Measurements from ENCODE around the gene MAFB. TPM values are rescaled to one million over a fixed set of nuclear protein-coding genes. Genes with fewer than 3 reads are reported as not detected.

MAFB gene
- total RNA-seq, 2 experiments from 2014 or later: not detected

DNA sequence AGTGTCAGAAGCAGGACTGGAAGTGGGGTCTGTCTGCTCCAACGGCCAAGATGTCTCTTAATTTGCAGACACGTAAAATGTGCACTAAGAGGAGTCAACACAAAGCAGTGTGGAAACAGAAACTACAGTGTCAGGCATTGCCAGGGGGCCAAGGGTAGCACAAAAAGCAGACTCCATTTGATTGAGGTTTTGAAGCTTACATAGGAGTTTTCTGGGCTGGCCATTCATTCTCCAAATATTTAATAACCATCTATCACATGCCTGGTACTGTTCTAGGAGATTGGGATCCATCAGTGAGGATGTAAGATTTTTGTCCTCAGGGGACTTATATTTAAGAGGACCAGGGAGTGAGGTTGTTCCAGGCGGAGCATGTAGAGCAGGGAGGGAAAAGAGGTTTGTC, 29.5 kb downstream of the MAFB start:
- H3K27ac ChIP-seq (ENCODE audit: low read depth, low read length, poor library complexity, severe bottlenecking): no peak overlapping the region
- no peaks in the 10 kb centered on the region for H3K9me3 ChIP-seq (ENCODE audit: low read length)
- no peaks in the 10 kb centered on the region for H4K20me1 ChIP-seq (ENCODE audit: insufficient read depth, low read length)
- H2AFZ ChIP-seq (ENCODE audit: low read length): no peak overlapping the region
- no peak overlapping the region for H3K4me2 ChIP-seq (ENCODE audit: low read length)
- H3K4me3 ChIP-seq (ENCODE audit: low read depth, low read length, poor library complexity, severe bottlenecking): no peak overlapping the region
- no peak for DNase-seq (ENCODE audit: low spot score)
- POLR2A ChIA-PET: interaction anchor here (0.6 to 0.7 kb wide), 3 partner anchors 52 to 1963 kb away, joined by 3 read pairs; no protein-coding TSS in a partner anchor
- no peaks in the 10 kb centered on the region for H3K79me2 ChIP-seq (ENCODE audit: insufficient read depth, low read depth, low read length)
- intact Hi-C loops (cut with micrococcal nuclease; ENCODE audit: unreplicated experiment): no loop called here
- H3K36me3 ChIP-seq (ENCODE audit: insufficient read depth, low read length): no peaks in the 10 kb centered on the region
- no peaks in the 10 kb centered on the region for H3K9me2 ChIP-seq (ENCODE audit: insufficient read depth, low read length)
- TF ChIP-seq, protein P1, sequence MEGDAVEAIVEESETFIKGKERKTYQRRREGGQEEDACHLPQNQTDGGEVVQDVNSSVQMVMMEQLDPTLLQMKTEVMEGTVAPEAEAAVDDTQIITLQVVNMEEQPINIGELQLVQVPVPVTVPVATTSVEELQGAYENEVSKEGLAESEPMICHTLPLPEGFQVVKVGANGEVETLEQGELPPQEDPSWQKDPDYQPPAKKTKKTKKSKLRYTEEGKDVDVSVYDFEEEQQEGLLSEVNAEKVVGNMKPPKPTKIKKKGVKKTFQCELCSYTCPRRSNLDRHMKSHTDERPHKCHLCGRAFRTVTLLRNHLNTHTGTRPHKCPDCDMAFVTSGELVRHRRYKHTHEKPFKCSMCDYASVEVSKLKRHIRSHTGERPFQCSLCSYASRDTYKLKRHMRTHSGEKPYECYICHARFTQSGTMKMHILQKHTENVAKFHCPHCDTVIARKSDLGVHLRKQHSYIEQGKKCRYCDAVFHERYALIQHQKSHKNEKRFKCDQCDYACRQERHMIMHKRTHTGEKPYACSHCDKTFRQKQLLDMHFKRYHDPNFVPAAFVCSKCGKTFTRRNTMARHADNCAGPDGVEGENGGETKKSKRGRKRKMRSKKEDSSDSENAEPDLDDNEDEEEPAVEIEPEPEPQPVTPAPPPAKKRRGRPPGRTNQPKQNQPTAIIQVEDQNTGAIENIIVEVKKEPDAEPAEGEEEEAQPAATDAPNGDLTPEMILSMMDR (conservative IDR thresholded peaks at IDR 0.05; ENCODE audit: low read length): no peak
- TF ChIP-seq EZH2phosphoT487 (IDR thresholded peaks at IDR 0.05; ENCODE audit: borderline replicate concordance, low read depth, low read length): no peak
- BruUV-seq (replicated peaks): no TSS peak
- CTCF ChIA-PET (ENCODE audit: unreplicated experiment): no interaction called here
- no peaks in the 10 kb centered on the region for H3K4me1 ChIP-seq (ENCODE audit: insufficient read depth, low read length, poor library complexity, severe bottlenecking)

DNA sequence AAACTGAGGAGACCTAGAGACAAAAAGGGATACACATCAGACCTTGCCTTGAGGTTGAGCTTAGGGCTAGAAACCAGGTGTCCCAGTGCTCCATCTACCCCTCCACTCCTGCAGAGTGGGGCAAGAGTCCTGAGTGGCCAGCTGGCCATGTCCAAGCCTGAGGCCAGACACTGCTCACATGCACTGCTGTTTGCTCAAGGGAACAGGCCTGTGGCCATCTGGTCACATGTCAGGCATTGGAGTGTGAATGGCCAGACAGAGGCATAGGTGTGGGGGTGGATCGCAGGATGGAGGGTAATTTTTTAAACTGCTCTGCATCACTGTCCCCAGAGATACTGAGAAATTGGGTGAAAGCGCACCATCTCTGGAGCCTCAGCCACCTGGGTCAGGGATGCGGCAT, 30.5 kb downstream of the MAFB start:
- Histone ChIP-seq H3K4me2 (ENCODE audit: low read length) (no peak overlapping the region), H3K9me2 (ENCODE audit: insufficient read depth, low read length) (no peaks in the 10 kb centered on the region), H2AFZ (ENCODE audit: low read length) (no peak overlapping the region), H3K79me2 (ENCODE audit: insufficient read depth, low read depth, low read length) (no peaks in the 10 kb centered on the region), H3K36me3 (ENCODE audit: insufficient read depth, low read length) (no peaks in the 10 kb centered on the region), H3K4me1 (ENCODE audit: insufficient read depth, low read length, poor library complexity, severe bottlenecking) (no peaks in the 10 kb centered on the region), H4K20me1 (ENCODE audit: insufficient read depth, low read length) (no peaks in the 10 kb centered on the region), H3K9me3 (ENCODE audit: low read length) (no peaks in the 10 kb centered on the region), H3K27ac (ENCODE audit: low read depth, low read length, poor library complexity, severe bottlenecking) (no peak overlapping the region), H3K4me3 (ENCODE audit: low read depth, low read length, poor library complexity, severe bottlenecking) (no peak overlapping the region)
- CTCF ChIA-PET (ENCODE audit: unreplicated experiment): interaction anchor here (0.6 kb wide), 1 partner anchor 19 kb away, joined by 3 read pairs; no protein-coding TSS in a partner anchor
- DNase-seq (ENCODE audit: low spot score): no peak
- no TSS peak for BruUV-seq (replicated peaks)
- no peak for TF ChIP-seq EZH2phosphoT487 (IDR thresholded peaks at IDR 0.05; ENCODE audit: borderline replicate concordance, low read depth, low read length)
- TF ChIP-seq, protein P1 (conservative IDR thresholded peaks at IDR 0.05; ENCODE audit: low read length): no peak
- intact Hi-C loops (cut with micrococcal nuclease; ENCODE audit: unreplicated experiment): no loop called here
- POLR2A ChIA-PET: interaction anchor here (0.7 kb wide), 1 partner anchor 19 kb away, joined by 3 read pairs; no protein-coding TSS in a partner anchor

DNA sequence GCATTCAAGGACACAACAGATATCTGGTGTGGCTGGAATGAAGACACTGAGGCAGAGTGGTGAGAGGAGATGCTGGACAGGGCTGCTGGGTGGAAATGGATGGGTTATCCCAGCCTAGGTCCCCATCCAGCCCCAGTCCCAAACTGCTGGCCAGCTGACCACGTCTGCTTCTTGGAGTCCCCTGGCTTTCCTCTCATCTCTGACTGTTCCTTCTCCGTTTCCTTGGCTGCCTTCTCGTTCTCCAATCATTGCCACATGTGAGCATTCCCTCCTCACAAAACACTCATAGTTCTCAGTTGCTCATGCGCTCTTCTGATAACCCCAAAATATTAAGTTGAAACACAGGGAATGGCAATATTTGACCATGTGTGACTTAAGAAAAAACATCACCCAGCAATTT, 31.5 kb downstream of the MAFB start:
- Histone ChIP-seq H3K4me1 (ENCODE audit: insufficient read depth, low read length, poor library complexity, severe bottlenecking) (no peaks in the 10 kb centered on the region), H3K4me3 (ENCODE audit: low read depth, low read length, poor library complexity, severe bottlenecking) (no peak overlapping the region), H3K9me3 (ENCODE audit: low read length) (no peaks in the 10 kb centered on the region), H3K4me2 (ENCODE audit: low read length) (no peak overlapping the region), H3K79me2 (ENCODE audit: insufficient read depth, low read depth, low read length) (no peaks in the 10 kb centered on the region), H4K20me1 (ENCODE audit: insufficient read depth, low read length) (no peaks in the 10 kb centered on the region), H2AFZ (ENCODE audit: low read length) (no peak overlapping the region), H3K27ac (ENCODE audit: low read depth, low read length, poor library complexity, severe bottlenecking) (no peak overlapping the region), H3K36me3 (ENCODE audit: insufficient read depth, low read length) (no peaks in the 10 kb centered on the region), H3K9me2 (ENCODE audit: insufficient read depth, low read length) (no peaks in the 10 kb centered on the region)
- no TSS peak for BruUV-seq (replicated peaks)
- TF ChIP-seq EZH2phosphoT487 (IDR thresholded peaks at IDR 0.05; ENCODE audit: borderline replicate concordance, low read depth, low read length): no peak
- TF ChIP-seq, protein P1 (conservative IDR thresholded peaks at IDR 0.05; ENCODE audit: low read length): no peak
- no peak for DNase-seq (ENCODE audit: low spot score)
- intact Hi-C loops (cut with micrococcal nuclease; ENCODE audit: unreplicated experiment): no loop called here
- ChIA-PET CTCF (ENCODE audit: unreplicated experiment) (no interaction called here), POLR2A (no interaction called here)
